HCT116 (cell line): ENCODE measurements around the gene ADGRB2.

Experiments
- EZH2 ChIP-seq: fragments of 200-600 bp; sonication (generic); IDR thresholded peaks from 2 replicates; pipeline ENCODE4 v1.6.1; 2017; ENCODE audit warnings: antibody characterized with exemption, mixed run types
- EZH2phosphoT487 ChIP-seq: fragments of 200-600 bp; IDR thresholded peaks from 2 replicates; pipeline ENCODE4 v1.6.1; 2018; ENCODE audit warnings: antibody characterized with exemption, borderline replicate concordance
- JUND ChIP-seq: IDR thresholded peaks from 2 replicates; pipeline ENCODE4 v1.6.1; 2012
- POLR2A ChIP-seq: IDR thresholded peaks from 2 replicates; pipeline ENCODE4 v1.7.0; 2011; ENCODE audit warnings: borderline replicate concordance; ENCODE audit not compliant: insufficient read depth, insufficient read length; ENCODE audit errors: extremely low read depth
- YY1 ChIP-seq: IDR thresholded peaks from 2 replicates; pipeline ENCODE4 v1.6.1; 2011; ENCODE audit warnings: low read length, low read depth, moderate library complexity, mild to moderate bottlenecking; ENCODE audit not compliant: insufficient replicate concordance; ENCODE audit errors: extremely low read depth
- ZFX ChIP-seq: fragments of 450-650 bp; IDR thresholded peaks from 2 replicates; pipeline ENCODE4 v1.6.1; 2017
- TF ChIP-seq, protein P1 (sequence below): IDR thresholded peaks from 2 replicates; pipeline ENCODE4 v1.6.1; 2011; ENCODE audit warnings: mild to moderate bottlenecking, low read length, moderate library complexity; ENCODE audit not compliant: insufficient replicate concordance; ENCODE audit errors: extremely low read depth
- TF ChIP-seq, protein P2 (sequence below), 3 experiments: fragments of 200-600 bp in 1 of 3; sonication (generic) in 1 of 3; IDR thresholded peaks in 2 of 3; conservative IDR thresholded peaks in 1 of 3; 2 replicates each; pipeline ENCODE4 v1.5.1; 2012 to 2017; ENCODE audit warnings: low read depth in 2 of 3, low read length in 2 of 3, antibody characterized with exemption in 1 of 3, borderline replicate concordance in 1 of 3, control low read depth in 1 of 3, mild to moderate bottlenecking in 1 of 3, mixed read lengths in 1 of 3, mixed run types in 1 of 3, moderate library complexity in 1 of 3; ENCODE audit not compliant: insufficient read depth in 1 of 3
- TF ChIP-seq, protein P3 (sequence below): IDR thresholded peaks from 2 replicates; pipeline ENCODE4 v1.6.1; 2012; ENCODE audit warnings: low read depth

DNA sequence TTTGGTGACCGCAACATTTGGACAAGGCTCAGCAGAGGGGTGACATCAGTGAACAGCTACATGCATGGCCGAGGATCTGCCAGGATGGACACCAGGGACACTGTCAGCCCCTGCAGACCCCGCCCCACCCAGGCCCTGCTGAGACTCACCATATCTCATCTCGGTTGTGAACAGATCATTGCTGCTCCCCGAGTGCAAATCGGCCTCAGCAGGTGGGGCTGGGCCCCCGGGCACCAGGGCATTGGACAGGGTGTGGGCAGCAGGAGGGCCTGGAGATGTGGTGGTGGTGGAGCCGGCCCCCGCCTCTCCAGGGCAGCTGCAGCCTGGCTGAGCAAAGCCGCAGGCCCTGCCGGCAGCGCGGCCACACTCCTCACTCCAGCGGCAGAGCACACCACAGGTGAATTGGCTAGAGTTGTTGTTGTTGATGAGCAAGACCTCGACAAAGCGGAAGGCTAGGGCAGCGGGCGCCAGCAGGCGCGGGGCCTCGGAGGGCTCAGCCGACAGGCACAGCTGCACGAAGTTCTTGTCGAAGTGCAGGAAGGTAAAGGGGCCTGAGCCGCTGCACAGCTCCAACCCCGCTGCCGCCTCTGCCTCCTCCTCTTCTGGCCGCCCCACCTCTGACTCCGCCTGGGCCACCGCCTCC lies 8.2 kb downstream of the ADGRB2 start:
- TF ChIP-seq, protein P1, sequence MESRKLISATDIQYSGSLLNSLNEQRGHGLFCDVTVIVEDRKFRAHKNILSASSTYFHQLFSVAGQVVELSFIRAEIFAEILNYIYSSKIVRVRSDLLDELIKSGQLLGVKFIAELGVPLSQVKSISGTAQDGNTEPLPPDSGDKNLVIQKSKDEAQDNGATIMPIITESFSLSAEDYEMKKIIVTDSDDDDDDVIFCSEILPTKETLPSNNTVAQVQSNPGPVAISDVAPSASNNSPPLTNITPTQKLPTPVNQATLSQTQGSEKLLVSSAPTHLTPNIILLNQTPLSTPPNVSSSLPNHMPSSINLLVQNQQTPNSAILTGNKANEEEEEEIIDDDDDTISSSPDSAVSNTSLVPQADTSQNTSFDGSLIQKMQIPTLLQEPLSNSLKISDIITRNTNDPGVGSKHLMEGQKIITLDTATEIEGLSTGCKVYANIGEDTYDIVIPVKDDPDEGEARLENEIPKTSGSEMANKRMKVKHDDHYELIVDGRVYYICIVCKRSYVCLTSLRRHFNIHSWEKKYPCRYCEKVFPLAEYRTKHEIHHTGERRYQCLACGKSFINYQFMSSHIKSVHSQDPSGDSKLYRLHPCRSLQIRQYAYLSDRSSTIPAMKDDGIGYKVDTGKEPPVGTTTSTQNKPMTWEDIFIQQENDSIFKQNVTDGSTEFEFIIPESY: no peak
- TF ChIP-seq, protein P2, sequence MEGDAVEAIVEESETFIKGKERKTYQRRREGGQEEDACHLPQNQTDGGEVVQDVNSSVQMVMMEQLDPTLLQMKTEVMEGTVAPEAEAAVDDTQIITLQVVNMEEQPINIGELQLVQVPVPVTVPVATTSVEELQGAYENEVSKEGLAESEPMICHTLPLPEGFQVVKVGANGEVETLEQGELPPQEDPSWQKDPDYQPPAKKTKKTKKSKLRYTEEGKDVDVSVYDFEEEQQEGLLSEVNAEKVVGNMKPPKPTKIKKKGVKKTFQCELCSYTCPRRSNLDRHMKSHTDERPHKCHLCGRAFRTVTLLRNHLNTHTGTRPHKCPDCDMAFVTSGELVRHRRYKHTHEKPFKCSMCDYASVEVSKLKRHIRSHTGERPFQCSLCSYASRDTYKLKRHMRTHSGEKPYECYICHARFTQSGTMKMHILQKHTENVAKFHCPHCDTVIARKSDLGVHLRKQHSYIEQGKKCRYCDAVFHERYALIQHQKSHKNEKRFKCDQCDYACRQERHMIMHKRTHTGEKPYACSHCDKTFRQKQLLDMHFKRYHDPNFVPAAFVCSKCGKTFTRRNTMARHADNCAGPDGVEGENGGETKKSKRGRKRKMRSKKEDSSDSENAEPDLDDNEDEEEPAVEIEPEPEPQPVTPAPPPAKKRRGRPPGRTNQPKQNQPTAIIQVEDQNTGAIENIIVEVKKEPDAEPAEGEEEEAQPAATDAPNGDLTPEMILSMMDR (IDR thresholded peaks at IDR 0.05 in 2 of 3, conservative IDR thresholded peaks at IDR 0.05 in 1 of 3; ENCODE audit: borderline replicate concordance in 1 of 3, insufficient read depth in 1 of 3, low read depth in 2 of 3, low read length in 2 of 3): no peak
- TF ChIP-seq, protein P3, sequence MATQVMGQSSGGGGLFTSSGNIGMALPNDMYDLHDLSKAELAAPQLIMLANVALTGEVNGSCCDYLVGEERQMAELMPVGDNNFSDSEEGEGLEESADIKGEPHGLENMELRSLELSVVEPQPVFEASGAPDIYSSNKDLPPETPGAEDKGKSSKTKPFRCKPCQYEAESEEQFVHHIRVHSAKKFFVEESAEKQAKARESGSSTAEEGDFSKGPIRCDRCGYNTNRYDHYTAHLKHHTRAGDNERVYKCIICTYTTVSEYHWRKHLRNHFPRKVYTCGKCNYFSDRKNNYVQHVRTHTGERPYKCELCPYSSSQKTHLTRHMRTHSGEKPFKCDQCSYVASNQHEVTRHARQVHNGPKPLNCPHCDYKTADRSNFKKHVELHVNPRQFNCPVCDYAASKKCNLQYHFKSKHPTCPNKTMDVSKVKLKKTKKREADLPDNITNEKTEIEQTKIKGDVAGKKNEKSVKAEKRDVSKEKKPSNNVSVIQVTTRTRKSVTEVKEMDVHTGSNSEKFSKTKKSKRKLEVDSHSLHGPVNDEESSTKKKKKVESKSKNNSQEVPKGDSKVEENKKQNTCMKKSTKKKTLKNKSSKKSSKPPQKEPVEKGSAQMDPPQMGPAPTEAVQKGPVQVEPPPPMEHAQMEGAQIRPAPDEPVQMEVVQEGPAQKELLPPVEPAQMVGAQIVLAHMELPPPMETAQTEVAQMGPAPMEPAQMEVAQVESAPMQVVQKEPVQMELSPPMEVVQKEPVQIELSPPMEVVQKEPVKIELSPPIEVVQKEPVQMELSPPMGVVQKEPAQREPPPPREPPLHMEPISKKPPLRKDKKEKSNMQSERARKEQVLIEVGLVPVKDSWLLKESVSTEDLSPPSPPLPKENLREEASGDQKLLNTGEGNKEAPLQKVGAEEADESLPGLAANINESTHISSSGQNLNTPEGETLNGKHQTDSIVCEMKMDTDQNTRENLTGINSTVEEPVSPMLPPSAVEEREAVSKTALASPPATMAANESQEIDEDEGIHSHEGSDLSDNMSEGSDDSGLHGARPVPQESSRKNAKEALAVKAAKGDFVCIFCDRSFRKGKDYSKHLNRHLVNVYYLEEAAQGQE: no peak
- TF ChIP-seq EZH2 (no peak), YY1 (no peak), POLR2A (no peak), JUND (no peak), ZFX (no peak), EZH2phosphoT487 (no peak)
